Loucy (cell line): ENCODE results near the gene PARP1.

Experiments
- H2AFZ ChIP-seq: fragments of 200-600 bp; sonication (generic); 2 replicates; pipeline ENCODE4 v1.6.0; 2016; ENCODE audit warnings: antibody characterized with exemption, mild to moderate bottlenecking, low read length, moderate library complexity
- H3F3A ChIP-seq: fragments of 200-600 bp; 2 replicates; pipeline ENCODE4 v1.6.0; 2016; ENCODE audit warnings: antibody characterized with exemption, low read depth, mild to moderate bottlenecking
- H3K27me3 ChIP-seq: fragments of 200-600 bp; sonication (generic); 2 replicates; pipeline ENCODE4 v1.6.1; 2014; ENCODE audit warnings: low read length, mild to moderate bottlenecking; ENCODE audit not compliant: insufficient read depth, poor library complexity, severe bottlenecking
- H3K36me3 ChIP-seq: fragments of 200-600 bp; sonication (generic); 2 replicates; pipeline ENCODE4 v1.6.1; 2016; ENCODE audit warnings: low read length; ENCODE audit not compliant: insufficient read depth
- H3K4me1 ChIP-seq: fragments of 200-600 bp; sonication (generic); 2 replicates; pipeline ENCODE4 v1.5.1; 2014; ENCODE audit warnings: low read length, mild to moderate bottlenecking; ENCODE audit not compliant: insufficient read depth, poor library complexity, severe bottlenecking
- H3K4me2 ChIP-seq: fragments of 200-600 bp; sonication (generic); 2 replicates; pipeline ENCODE4 v1.6.0; 2014; ENCODE audit warnings: antibody characterized with exemption, low read length, low read depth, mild to moderate bottlenecking; ENCODE audit not compliant: poor library complexity, severe bottlenecking
- H3K4me3 ChIP-seq: fragments of 200-600 bp; sonication (generic); 2 replicates; pipeline ENCODE4 v1.5.1; 2014; ENCODE audit warnings: low read length, mild to moderate bottlenecking, mixed read lengths; ENCODE audit not compliant: poor library complexity, severe bottlenecking
- H3K79me2 ChIP-seq: fragments of 200-600 bp; sonication (generic); 2 replicates; pipeline ENCODE4 v1.6.1; 2014; ENCODE audit warnings: low read length; ENCODE audit not compliant: insufficient read depth
- H3K9ac ChIP-seq: fragments of 200-600 bp; sonication (generic); 2 replicates; pipeline ENCODE4 v1.6.0; 2014; ENCODE audit warnings: mild to moderate bottlenecking, low read depth, low read length, moderate library complexity; ENCODE audit not compliant: poor library complexity, severe bottlenecking
- H3K9me2 ChIP-seq: fragments of 200-600 bp; sonication (generic); replicated peaks from 2 replicates; pipeline ENCODE4 v1.6.1; 2016; ENCODE audit warnings: low read depth, low read length, mixed read lengths
- H3K9me3 ChIP-seq: fragments of 200-600 bp; sonication (generic); 2 replicates; pipeline ENCODE4 v1.6.1; 2014; ENCODE audit warnings: mild to moderate bottlenecking, antibody characterized with exemption, low read length, low read depth; ENCODE audit not compliant: insufficient read depth
- H4K20me1 ChIP-seq: fragments of 200-600 bp; sonication (generic); 2 replicates; pipeline ENCODE4 v1.6.0; 2014; ENCODE audit warnings: antibody characterized with exemption, low read length, mild to moderate bottlenecking; ENCODE audit not compliant: insufficient read depth, poor library complexity, severe bottlenecking
- CTCF ChIP-seq: fragments of 200-600 bp; sonication (generic); conservative IDR thresholded peaks from 2 replicates; pipeline ENCODE4 v1.5.1; 2014; ENCODE audit warnings: mild to moderate bottlenecking, antibody characterized with exemption, low read length
- EZH2phosphoT487 ChIP-seq: fragments of 200-600 bp; IDR thresholded peaks from 2 replicates; pipeline ENCODE4 v1.6.1; 2018; ENCODE audit warnings: antibody characterized with exemption, mild to moderate bottlenecking, moderate library complexity, borderline replicate concordance

Gene PARP1

DNA sequence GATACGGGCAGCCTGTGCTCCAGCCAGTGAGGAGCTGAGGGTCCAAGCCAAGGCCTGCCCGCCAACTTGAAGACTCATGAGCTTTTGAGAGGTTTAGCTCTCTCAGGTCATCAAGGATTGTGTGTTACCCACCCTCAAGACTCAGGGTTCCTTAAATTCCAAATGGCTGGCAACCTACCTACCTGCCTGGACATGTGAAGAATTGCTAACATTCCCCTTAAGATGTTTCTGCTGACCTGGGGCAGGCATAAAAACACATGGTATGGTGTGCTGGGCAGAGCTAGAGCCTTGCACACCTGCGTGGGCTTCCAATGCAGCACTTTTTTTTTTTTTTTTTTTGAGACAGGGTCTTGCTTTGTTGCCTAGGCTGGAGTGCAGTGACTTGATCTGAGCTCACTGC lies 17.2 kb downstream of the PARP1 start:
- Histone ChIP-seq H3K4me3 (no peak overlapping the region), H2AFZ (no peak overlapping the region), H3K9me2 (no peaks in the 10 kb centered on the region), H3K27me3 (no peaks in the 10 kb centered on the region), H3K79me2 (peaks cover 42% of the 10 kb centered on the region), H4K20me1 (peaks cover 29% of the 10 kb centered on the region), H3K4me1 (no peaks in the 10 kb centered on the region), H3F3A (no peaks in the 10 kb centered on the region), H3K36me3 (peaks cover 98% of the 10 kb centered on the region), H3K4me2 (no peak overlapping the region), H3K9me3 (no peaks in the 10 kb centered on the region), H3K9ac (no peak overlapping the region)
- TF ChIP-seq CTCF (no peak), EZH2phosphoT487 (no peak)

DNA sequence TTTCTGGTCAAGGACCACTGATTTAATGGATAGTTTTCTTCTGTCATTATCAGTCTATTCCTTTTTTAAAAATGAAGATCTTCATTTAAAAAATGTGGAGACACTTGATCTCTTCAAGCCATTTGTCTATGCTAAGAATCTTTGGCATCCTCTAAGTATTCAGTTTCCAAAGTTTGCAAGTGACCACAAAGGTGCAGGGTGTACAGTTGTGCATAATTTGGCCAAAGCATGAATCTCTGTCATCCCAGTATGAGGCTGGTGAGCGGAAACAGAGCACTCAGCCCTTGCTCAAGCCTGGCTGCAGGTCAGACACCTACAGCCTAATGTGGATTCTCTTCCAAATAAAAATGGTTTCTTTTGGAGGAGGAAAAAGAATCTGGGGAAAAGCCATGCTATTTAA lies 19.8 kb downstream of the PARP1 start:
- H3K9ac ChIP-seq: no peak overlapping the region
- no peaks in the 10 kb centered on the region for H3F3A ChIP-seq
- H3K79me2 ChIP-seq: peaks cover 17% of the 10 kb centered on the region
- no peak overlapping the region for H3K4me3 ChIP-seq
- peaks cover 100% of the 10 kb centered on the region; the same call in 1 of the 2 replicates for H3K36me3 ChIP-seq
- no peaks in the 10 kb centered on the region for H3K4me1 ChIP-seq
- TF ChIP-seq EZH2phosphoT487 (no peak), CTCF (no peak)
- H3K27me3 ChIP-seq: no peaks in the 10 kb centered on the region
- no peaks in the 10 kb centered on the region for H3K9me3 ChIP-seq
- H3K4me2 ChIP-seq: no peak overlapping the region
- H2AFZ ChIP-seq: no peak overlapping the region
- H3K9me2 ChIP-seq: no peaks in the 10 kb centered on the region
- H4K20me1 ChIP-seq: peaks cover 12% of the 10 kb centered on the region

DNA sequence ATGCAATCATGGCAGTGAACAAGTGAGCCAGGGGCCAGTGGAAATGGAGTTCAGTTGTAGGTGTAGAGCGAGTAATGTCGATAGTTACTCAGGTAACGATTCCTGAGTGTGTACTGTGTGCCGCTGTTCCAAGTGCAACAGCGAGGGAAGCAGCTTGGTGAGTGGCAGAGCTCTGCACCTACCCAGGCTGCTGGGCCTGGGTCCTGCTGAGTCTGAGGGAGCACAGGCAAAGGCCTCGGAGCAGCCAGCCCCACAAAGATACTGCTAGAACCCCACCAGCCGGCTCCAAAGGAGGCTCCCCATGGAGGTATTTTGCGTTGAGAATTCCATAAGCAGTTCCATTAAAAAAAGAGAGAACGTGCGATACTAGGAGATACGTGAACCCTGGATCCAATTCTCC lies 23.2 kb downstream of the PARP1 start:
- Histone ChIP-seq H3K4me3 (no peak overlapping the region), H3K4me2 (no peak overlapping the region), H3K9me3 (no peaks in the 10 kb centered on the region), H3F3A (no peaks in the 10 kb centered on the region), H3K27me3 (no peaks in the 10 kb centered on the region), H3K79me2 (no peaks in the 10 kb centered on the region), H3K4me1 (no peaks in the 10 kb centered on the region), H2AFZ (no peak overlapping the region), H3K9me2 (no peaks in the 10 kb centered on the region), H3K9ac (no peak overlapping the region), H4K20me1 (no peaks in the 10 kb centered on the region), H3K36me3 (peaks cover 100% of the 10 kb centered on the region)
- TF ChIP-seq EZH2phosphoT487 (no peak), CTCF (no peak)
